Right cardiac atrium (tissue), 5 donors: ENCODE data around the gene ALKBH4. TPM values are rescaled to one million over a fixed set of nuclear protein-coding genes. Genes with fewer than 3 reads are reported as not detected.
"Not testable (repeated sequence)": the region's sequence is repeated elsewhere in the genome, so short reads cannot be mapped to it uniquely, and the experiment has no call there.

Experiments used
- ATAC-seq, 2 donors: fragments of 200-7000 bp; cut with Tn5 transposase; one replicate each; pipeline versions ENCODE4 v1.8.0 to v1.9.1; 2020; ENCODE audit warnings: moderate library complexity in 2 of 2, mild to moderate bottlenecking in 1 of 2
- DNase-seq, 3 donors: peaks; one replicate each; pipeline ENCODE4 v3.0.0-alpha.2; 2020
- H3K27ac ChIP-seq: one replicate; pipeline ENCODE4 v1.5.1; 2013; ENCODE audit warnings: mild to moderate bottlenecking, low read length, control low read depth, moderate library complexity
- H3K27me3 ChIP-seq: one replicate; pipeline ENCODE4 v1.6.1; 2013; ENCODE audit not compliant: control insufficient read depth, insufficient read depth
- H3K4me1 ChIP-seq: one replicate; pipeline ENCODE4 v1.6.1; 2013; ENCODE audit warnings: low read length; ENCODE audit not compliant: control insufficient read depth, insufficient read depth
- H3K4me3 ChIP-seq: one replicate; pipeline ENCODE4 v1.5.1; 2013; ENCODE audit warnings: low read length, control low read depth
- H3K9me3 ChIP-seq: one replicate; pipeline ENCODE4 v1.6.1; 2013; ENCODE audit warnings: low read length; ENCODE audit not compliant: control insufficient read depth
- WGBS: extraction: QIAGEN DNeasy Blood & Tissue Kit; methylation state at CpG from one replicate; pipeline ENCODE4 v1.1.7; 2013; 5-methylcytosine and 5-hydroxymethylcytosine counted together
- intact Hi-C, 4 donors: fragments of 100-400 bp; cut with DNase I; formaldehyde crosslinking; loops; one replicate each; pipeline versions ENCODE4 v1.11.0 to v1.14.0; 2022 to 2023
- polyA plus RNA-seq: library from polyadenylated mRNA; stranded (reverse); fragments of 200-250 nt; gene quantifications from one replicate; pipeline ENCODE4 v1.2.3, GENCODE V29; 2013
- total RNA-seq, 4 donors: library from RNA; stranded (reverse); fragmentation: NEBNext Ultra II Directional; extraction: Animal tissue kit (Norgen Biotek cat#: 25700); gene quantifications; one replicate each; pipeline ENCODE4 v1.2.1, GENCODE V29; 2021
- donor health status: healthy with polysubstance abuse.
- donor health status: DM: no; HTN: yes; CAD: no.
- donor health status: DM: no; HTN: no; CAD: no.
- donor health status: DM: no; HTN: yes; CAD: no; lungs with severe emphysema.
- donor health status: DM: yes; HTN: yes; CAD: no.

ALKBH4 gene
- total and polyA plus RNA-seq, 5 donors, result 7.3 to 9.2 (median 7.9) TPM

- DNase-seq (no peak), ATAC-seq (no peak)
- Histone ChIP-seq H3K27ac (no peak overlapping the region), H3K4me3 (no peak overlapping the region), H3K9me3 (no peaks in the 10 kb centered on the region), H3K27me3 (no peaks in the 10 kb centered on the region), H3K4me1 (peaks cover 4% of the 10 kb centered on the region)
- 95% methylated on average over 7 of the region's 7 CpGs for whole genome bisulfite sequencing
- intact Hi-C loops, result no loop called here
These were observed 1.4 kb upstream of the ALKBH4 start for GRCh38 chr7:102466097-102466496.

- no peaks in the 10 kb centered on the region for H3K27me3 ChIP-seq
- no peaks in the 10 kb centered on the region for H3K9me3 ChIP-seq
- peak overlapping the region; percentile 19 for H3K27ac ChIP-seq
- peaks cover 4% of the 10 kb centered on the region for H3K4me1 ChIP-seq
- peak in 2 of 3 donors; percentile 54 to 57 for DNase-seq
- H3K4me3 ChIP-seq, result peak overlapping the region; percentile 90
- intact Hi-C loops, result no loop called here
- WGBS, result 11% methylated on average over 24 of the region's 24 CpGs
- no peak for ATAC-seq
These were observed 654 bp downstream of the ALKBH4 start for GRCh38 chr7:102463841-102464576.

GRCh38 chr7:102460467-102460866 lies 4.2 kb downstream of the ALKBH4 start:
- intact Hi-C loops, result no loop called here
- ATAC-seq (no peak), DNase-seq (peak in 1 of 3 donors; percentile 21)
- WGBS, result 78% methylated on average over 8 of the region's 8 CpGs
- Histone ChIP-seq H3K27me3 (no peaks in the 10 kb centered on the region), H3K9me3 (no peaks in the 10 kb centered on the region), H3K4me3 (no peak overlapping the region), H3K4me1 (peaks cover 4% of the 10 kb centered on the region), H3K27ac (no peak overlapping the region)

- Histone ChIP-seq H3K4me1 (peaks cover 4% of the 10 kb centered on the region), H3K9me3 (no peaks in the 10 kb centered on the region), H3K27ac (no peak overlapping the region), H3K4me3 (no peak overlapping the region), H3K27me3 (no peaks in the 10 kb centered on the region)
- intact Hi-C loops, result no loop called here
- peak in 1 of 3 donors; percentile 42 for DNase-seq
- no peak for ATAC-seq
- 94% methylated on average over 24 of the region's 24 CpGs for WGBS
These were observed 5.3 kb downstream of the ALKBH4 start for GRCh38 chr7:102459221-102459844.

GRCh38 chr7:102457352-102457924 lies 7.2 kb downstream of the ALKBH4 start:
- Histone ChIP-seq H3K4me3 (no peak overlapping the region), H3K27ac (no peak overlapping the region), H3K9me3 (no peaks in the 10 kb centered on the region), H3K4me1 (no peaks in the 10 kb centered on the region), H3K27me3 (no peaks in the 10 kb centered on the region)
- DNase-seq, result peak in 1 of 3 donors; percentile 57
- 92% methylated on average over 40 of the region's 40 CpGs for WGBS
- intact Hi-C loops, result no loop called here
- ATAC-seq, result no peak

- intact Hi-C loops, result no loop called here
- H3K27ac ChIP-seq, result no peak overlapping the region
- ATAC-seq, result no peak
- no peaks in the 10 kb centered on the region for H3K27me3 ChIP-seq
- no peaks in the 10 kb centered on the region for H3K9me3 ChIP-seq
- H3K4me1 ChIP-seq, result no peaks in the 10 kb centered on the region
- DNase-seq, result peak in 1 of 3 donors; percentile 32
- no peak overlapping the region for H3K4me3 ChIP-seq
- WGBS, result 89% methylated on average over 10 of the region's 10 CpGs
These were observed 8.3 kb downstream of the ALKBH4 start for GRCh38 chr7:102456327-102456726.

GRCh38 chr7:102455596-102455995 lies 9.1 kb downstream of the ALKBH4 start:
- Histone ChIP-seq H3K27me3 (no peaks in the 10 kb centered on the region), H3K4me3 (no peak overlapping the region), H3K9me3 (no peaks in the 10 kb centered on the region), H3K27ac (no peak overlapping the region), H3K4me1 (no peaks in the 10 kb centered on the region)
- no peak for ATAC-seq
- intact Hi-C loops, result no loop called here
- 82% methylated on average over 11 of the region's 11 CpGs for WGBS
- DNase-seq, result peak in 1 of 3 donors; percentile 28

- H3K4me1 ChIP-seq, ATAC-seq, H3K27ac ChIP-seq, H3K27me3 ChIP-seq, intact Hi-C loops, H3K4me3 ChIP-seq, H3K9me3 ChIP-seq: not testable (repeated sequence)
- peak in 1 of 3 donors; percentile 7 for DNase-seq
- WGBS, result 93% methylated on average over 10 of the region's 10 CpGs
These were observed 9.7 kb downstream of the ALKBH4 start for GRCh38 chr7:102454932-102455331.

GRCh38 chr7:102454468-102454867 lies 10.2 kb downstream of the ALKBH4 start:
- no peaks in the 10 kb centered on the region for H3K9me3 ChIP-seq
- DNase-seq, result peak in 1 of 3 donors; percentile 44
- no peak overlapping the region for H3K4me3 ChIP-seq
- H3K4me1 ChIP-seq, result no peaks in the 10 kb centered on the region
- H3K27me3 ChIP-seq, result no peaks in the 10 kb centered on the region
- ATAC-seq, result no peak
- H3K27ac ChIP-seq, result no peak overlapping the region
- intact Hi-C loops, result no loop called here
- 62% methylated on average over 12 of the region's 12 CpGs for WGBS

GRCh38 chr7:102453319-102453718 lies 11.3 kb downstream of the ALKBH4 start:
- ATAC-seq (no peak), DNase-seq (peak in 1 of 3 donors; percentile 51)
- Histone ChIP-seq H3K9me3 (no peaks in the 10 kb centered on the region), H3K27me3 (no peaks in the 10 kb centered on the region), H3K4me3 (no peak overlapping the region), H3K27ac (no peak overlapping the region), H3K4me1 (no peaks in the 10 kb centered on the region)
- 64% methylated on average over 7 of the region's 7 CpGs for WGBS
- intact Hi-C loops, result no loop called here

- intact Hi-C loops, result no loop called here
- no peak overlapping the region for H3K4me3 ChIP-seq
- no peaks in the 10 kb centered on the region for H3K9me3 ChIP-seq
- DNase-seq, result peak in 1 of 3 donors; percentile 8
- no peak overlapping the region for H3K27ac ChIP-seq
- ATAC-seq, result no peak
- 88% methylated on average over 6 of the region's 6 CpGs for WGBS
- H3K4me1 ChIP-seq, result no peaks in the 10 kb centered on the region
- H3K27me3 ChIP-seq, result no peaks in the 10 kb centered on the region
These were observed 12.2 kb downstream of the ALKBH4 start for GRCh38 chr7:102452451-102452850.
